DMS114 treated with DMSO at 0.1 percent for 48 hours (cell line): ENCODE results near the gene ACLY.

ENCODE experiments used
- DNase-seq: peaks from one replicate; lab custom pipeline; 2025; ENCODE audit not compliant: unreplicated experiment; lab: John Stamatoyannopoulos, UW

Gene ACLY

DNA sequence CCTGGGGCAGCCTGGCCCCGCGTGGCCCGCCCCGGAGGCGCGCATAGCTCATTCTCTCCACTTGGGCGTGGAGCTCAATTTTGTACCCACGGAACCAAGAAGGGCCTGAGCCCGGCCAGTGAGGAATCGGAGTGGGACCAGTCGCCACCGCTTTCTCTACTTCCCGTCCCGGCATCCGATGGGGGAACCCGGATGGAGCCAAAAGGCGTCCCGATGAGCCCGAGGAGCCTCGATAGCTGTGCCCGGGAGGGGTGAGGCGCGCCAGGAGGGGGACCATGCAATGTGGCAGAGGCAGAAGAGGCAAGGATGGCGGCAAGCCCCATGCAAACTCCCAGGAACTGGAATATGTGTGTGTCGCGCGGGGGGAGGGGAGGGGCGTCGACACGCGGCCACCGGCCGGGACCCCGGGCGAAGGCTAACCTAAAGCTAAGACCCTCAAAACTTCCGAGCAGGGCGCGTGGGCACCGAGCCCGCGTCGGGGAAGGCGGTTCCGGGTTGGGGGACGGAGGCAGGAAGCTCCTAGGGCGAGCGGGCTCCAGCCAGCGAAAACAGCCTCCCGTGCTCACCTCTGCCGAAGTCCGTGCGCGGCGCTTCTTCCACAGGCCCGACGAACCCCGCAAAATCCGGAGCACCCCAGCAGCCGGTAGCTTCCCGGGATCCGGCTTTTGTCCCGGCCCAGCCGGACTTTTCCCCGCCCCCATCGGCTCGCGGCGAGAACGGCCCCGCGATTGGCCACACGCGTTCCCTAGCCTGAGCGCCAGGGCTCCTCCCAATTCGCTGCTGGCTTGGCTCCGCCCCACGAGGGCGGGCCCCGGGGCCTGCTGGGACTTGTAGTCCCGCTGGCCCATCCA, at the start of gene ACLY:
ACLY (minus strand) TSS at position 638 of the 851 bp plus-strand sequence. CDS start 5,078 bp downstream, outside the sequence.
- DNase-seq, result peak; percentile 90

GRCh38 chr17:41967921-41968578, 49.3 kb upstream of the ACLY start:
- no peak for DNase-seq

GRCh38 chr17:41967141-41967920, 48.6 kb upstream of the ACLY start:
- DNase-seq, result no peak

GRCh38 chr17:41966463-41967140, 47.9 kb upstream of the ACLY start, which contains the start of gene CNP:
Gene CNP, plus strand, starts transcription at chr17:41966795. Its CDS starts 90 bp downstream, at chr17:41966885.
- peak; percentile 68 for DNase-seq

DNA sequence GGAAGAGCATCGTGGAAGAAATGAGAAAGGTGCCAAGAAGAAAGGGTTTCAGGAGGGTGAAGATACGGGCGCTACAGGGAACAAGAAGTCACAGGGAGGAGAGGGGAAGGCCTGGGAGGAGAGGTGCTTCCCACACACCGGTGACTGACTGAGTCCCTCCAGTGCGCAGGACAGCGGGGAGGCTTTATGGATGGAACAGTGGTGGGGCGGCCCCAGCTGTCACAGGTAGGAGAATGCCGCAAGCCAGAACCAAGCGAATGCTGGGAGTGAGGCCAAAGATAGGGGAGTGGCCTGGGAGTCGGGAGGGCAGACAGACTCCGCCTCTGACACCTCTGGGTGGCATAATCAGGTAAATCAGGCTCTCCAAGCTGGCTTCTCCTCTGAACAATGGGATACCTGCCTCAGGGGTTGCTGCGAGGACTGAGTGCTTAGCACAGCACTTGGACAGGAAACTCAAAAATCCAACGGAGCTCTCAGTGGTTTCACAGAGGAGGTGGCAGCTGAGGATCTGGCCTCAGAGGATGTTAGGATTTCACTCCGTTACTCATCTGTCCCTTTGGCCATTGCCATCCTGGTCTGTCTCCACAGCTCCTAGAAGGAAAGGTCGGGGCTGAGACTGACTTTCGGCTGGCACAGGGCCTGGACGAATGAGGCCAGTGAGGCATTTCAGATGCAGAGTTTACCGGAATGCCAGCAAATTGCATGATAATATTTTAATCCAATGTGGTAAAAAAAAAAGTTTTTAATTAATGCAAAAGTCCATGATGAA, 47.1 kb upstream of the ACLY start:
- no peak for DNase-seq

DNA sequence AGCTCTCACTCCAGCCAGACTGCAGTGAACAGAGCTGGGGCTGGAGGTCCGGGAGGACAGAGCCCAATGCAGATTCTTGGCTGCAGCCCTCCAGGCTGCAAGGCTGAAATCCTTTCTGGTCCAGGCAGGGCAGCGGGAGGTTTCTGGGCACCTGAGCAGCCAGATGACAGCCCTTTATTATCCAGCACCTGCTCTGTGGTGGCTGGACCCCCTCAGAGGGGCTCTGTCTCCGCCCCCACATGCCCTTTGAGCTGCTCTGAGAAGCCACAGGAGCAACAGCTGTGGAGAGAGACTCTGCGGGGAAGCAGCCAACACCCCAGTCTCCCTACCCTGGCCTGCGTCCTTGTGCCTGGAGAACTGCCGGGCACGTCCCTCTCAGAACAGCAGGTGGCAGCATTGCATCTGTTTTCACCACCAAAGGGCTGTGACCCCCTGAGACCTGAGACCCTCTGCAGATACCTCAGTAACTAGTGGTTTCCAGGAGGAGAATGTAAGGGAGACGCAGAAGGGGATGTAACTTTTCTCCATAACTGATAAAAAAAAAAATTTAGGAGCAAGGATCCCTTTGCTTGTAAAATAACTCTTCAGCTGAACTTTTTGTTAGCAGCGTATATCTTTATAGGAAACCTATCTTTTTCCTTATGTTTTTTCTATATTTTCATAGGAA, 44.1 kb upstream of the ACLY start:
- peak; percentile 31 for DNase-seq

DNA sequence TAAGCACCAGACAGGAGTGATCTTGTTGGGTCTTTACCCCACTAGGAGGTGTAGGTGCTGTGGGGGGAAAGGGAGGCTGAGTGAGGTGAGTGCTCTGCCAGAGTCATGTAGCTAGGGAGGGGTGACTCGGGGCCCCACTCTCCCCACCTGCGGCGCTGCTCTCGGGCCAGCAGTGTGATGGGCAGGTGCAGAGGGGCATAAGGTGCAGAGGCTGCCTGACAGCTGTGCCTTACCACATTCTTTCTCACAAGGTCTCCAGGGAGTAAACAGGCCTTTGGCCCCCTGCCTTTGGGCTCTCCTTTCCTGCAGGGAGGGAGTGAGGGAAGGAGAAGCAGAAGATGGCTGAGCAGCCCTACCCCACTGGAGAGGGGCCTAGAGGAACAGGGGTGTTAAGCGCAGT, 43.4 kb upstream of the ACLY start:
- no peak for DNase-seq

GRCh38 chr17:41959336-41960095, 40.8 kb upstream of the ACLY start:
- peak; percentile 51 for DNase-seq

- no peak for DNase-seq
Observed at GRCh38 chr17:41959030-41959335, 40.2 kb upstream of the ACLY start.

GRCh38 chr17:41957869-41958439, 39.2 kb upstream of the ACLY start:
- no peak for DNase-seq

- DNase-seq, result no peak
Observed at GRCh38 chr17:41957031-41957868, 38.5 kb upstream of the ACLY start.

- no peak for DNase-seq
Observed at GRCh38 chr17:41956522-41956921, 37.8 kb upstream of the ACLY start.

GRCh38 chr17:41948762-41949460, 30.2 kb upstream of the ACLY start:
- DNase-seq, result no peak

DNA sequence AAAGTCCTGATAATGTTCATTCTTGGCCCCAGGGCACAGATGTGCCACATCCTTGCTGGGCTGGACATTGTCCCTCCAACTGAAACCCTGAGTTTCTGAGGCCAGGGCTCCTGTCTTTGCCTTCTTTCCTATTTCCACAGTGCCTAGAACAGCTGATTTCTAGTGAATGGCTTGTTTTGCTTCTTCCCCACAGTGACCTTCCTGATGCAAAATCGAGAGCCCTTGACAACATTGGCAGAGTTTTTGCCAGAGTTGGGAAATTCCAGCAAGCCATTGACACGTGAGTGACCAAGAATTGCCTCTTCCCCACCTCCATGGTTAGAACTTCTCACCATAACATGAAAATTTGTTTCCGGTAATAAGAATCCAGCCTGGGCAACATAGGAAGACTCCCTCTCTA, 26.2 kb upstream of the ACLY start:
- DNase-seq, result no peak

DNA sequence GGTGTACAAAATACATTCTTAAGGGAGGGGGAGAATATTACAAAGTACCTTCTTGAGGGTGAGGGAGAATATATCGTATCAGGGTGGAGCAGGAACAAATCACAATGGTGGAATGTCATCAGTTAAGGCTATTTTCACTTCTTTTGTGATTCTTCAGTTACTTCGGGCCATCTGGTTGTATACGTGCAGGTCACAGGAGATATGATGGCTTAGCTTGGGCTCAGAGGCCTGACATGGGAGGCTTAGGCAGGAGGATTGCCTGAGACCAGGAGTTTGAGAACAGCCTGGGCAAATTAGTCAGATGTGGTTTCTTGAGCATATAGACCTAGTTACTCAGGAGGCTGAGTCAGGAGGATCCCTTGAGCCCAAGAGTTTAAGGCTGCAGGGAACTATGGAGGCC, 24.7 kb upstream of the ACLY start:
- DNase-seq, result no peak

GRCh38 chr17:41942626-41943373, 24.0 kb upstream of the ACLY start:
- no peak for DNase-seq

GRCh38 chr17:41941168-41941567, 22.4 kb upstream of the ACLY start:
- DNase-seq, result no peak
